K562 (cell line): ENCODE results near the gene ABCA7. TPM values are rescaled to one million over a fixed set of nuclear protein-coding genes. Genes with fewer than 3 reads are reported as not detected.

ENCODE experiments used
- ATAC-seq: fragments of 200-7000 bp; cut with Tn5 transposase; 3 replicates; pipeline ENCODE4 v1.9.1; 2020; ENCODE audit warnings: moderate library complexity
- BruUV-seq: library from RNA; stranded (reverse); fragments of 400-500 nt; replicated peaks from 2 replicates; lab custom pipeline; 2021; lab: Mats Ljungman, UMichigan
- CTCF ChIA-PET: fragments of 300-600 bp; formaldehyde crosslinking; extraction: SDS; loops from one replicate; lab custom pipeline; 2021; ENCODE audit warnings: low intra/inter-chr PET ratio; lab: Yijun Ruan, JAX
- POLR2A ChIA-PET: fragments of 300-600, 350-650 bp; sonication (Branson Sonifier 250); formaldehyde crosslinking; extraction: SDS; loops from one replicate; lab custom pipeline; 2021; ENCODE audit warnings: antibody characterized with exemption, inconsistent platforms; lab: Yijun Ruan, JAX
- DNase-seq, 4 experiments: peaks; one replicate each; pipeline versions ENCODE4 v3.0.0 to v3.0.0-alpha.2; 2011 to 2018; ENCODE audit warnings: low spot score in 3 of 4, mixed read lengths in 3 of 4; ENCODE audit errors: extremely low read depth in 1 of 4
- FAIRE-seq: peaks from 2 replicates; lab custom pipeline; 2011; peaks lifted over from hg19 to GRCh38; lab: Jason Lieb, UNC
- H2AFZ ChIP-seq: 2 replicates; pipeline ENCODE4 v1.6.0; 2011; ENCODE audit warnings: low read depth, low read length, control low read depth, inconsistent platforms
- H3K27ac ChIP-seq: fragments of 200-600 bp; 3 replicates; pipeline ENCODE4 v1.8.0; 2011; ENCODE audit warnings: low read depth, mild to moderate bottlenecking, control low read depth, inconsistent platforms, low read length, moderate library complexity, mixed read lengths; ENCODE audit errors: extremely low read depth
- H3K27me3 ChIP-seq, 2 experiments: fragments of 300-600 bp in 1 of 2; 2 replicates in 1 of 2; 3 replicates in 1 of 2; pipeline versions ENCODE4 v1.6.0 to v1.8.0; 2011; ENCODE audit warnings: inconsistent platforms in 2 of 2, low read length in 2 of 2, mild to moderate bottlenecking in 1 of 2, mixed read lengths in 1 of 2, moderate library complexity in 1 of 2; ENCODE audit not compliant: control insufficient read depth in 2 of 2, insufficient read depth in 2 of 2
- H3K36me3 ChIP-seq: fragments of 300-600 bp; 3 replicates; pipeline ENCODE4 v1.8.0; 2011; ENCODE audit warnings: mild to moderate bottlenecking, low read length, inconsistent platforms; ENCODE audit not compliant: control insufficient read depth, insufficient read depth
- H3K4me1 ChIP-seq, 2 experiments: fragments of 200-600 bp in 1 of 2; replicated peaks in 1 of 2; 2 replicates in 1 of 2; 3 replicates in 1 of 2; pipeline versions ENCODE4 v1.5.1 to v1.8.0; 2011; ENCODE audit warnings: inconsistent platforms in 2 of 2, low read length in 2 of 2, mild to moderate bottlenecking in 1 of 2, mixed read lengths in 1 of 2, moderate library complexity in 1 of 2; ENCODE audit not compliant: control insufficient read depth in 2 of 2, insufficient read depth in 2 of 2
- H3K4me2 ChIP-seq: 2 replicates; pipeline ENCODE4 v1.6.1; 2011; ENCODE audit warnings: low read length, control low read depth, inconsistent platforms, mixed read lengths; ENCODE audit not compliant: insufficient read depth
- H3K4me3 ChIP-seq: fragments of 200-600 bp; sonication (generic), shearing (Covaris generic); 2 replicates; pipeline ENCODE4 v1.5.1; 2016; ENCODE audit warnings: control low read depth, inconsistent platforms
- H3K79me2 ChIP-seq: fragments of 200-600 bp; 3 replicates; pipeline ENCODE4 v1.8.0; 2011; ENCODE audit warnings: low read length, inconsistent platforms; ENCODE audit not compliant: control insufficient read depth, insufficient read depth
- H3K9ac ChIP-seq, 2 experiments: 2 replicates each; pipeline versions ENCODE4 v1.6.0 to v1.6.1; 2011; ENCODE audit warnings: low read depth in 2 of 2, low read length in 2 of 2, control low read depth in 1 of 2, inconsistent platforms in 1 of 2, mild to moderate bottlenecking in 1 of 2, mixed read lengths in 1 of 2; ENCODE audit not compliant: insufficient read depth in 1 of 2
- H3K9me1 ChIP-seq: one replicate; pipeline ENCODE4 v1.6.0; 2011; ENCODE audit warnings: inconsistent platforms, mild to moderate bottlenecking, low read length, moderate library complexity; ENCODE audit not compliant: control insufficient read depth, insufficient read depth
- H3K9me3 ChIP-seq: replicated peaks from 2 replicates; pipeline ENCODE4 v1.5.1; 2011; ENCODE audit warnings: low read depth, low read length, inconsistent platforms; ENCODE audit not compliant: control insufficient read depth, insufficient read depth
- H4K20me1 ChIP-seq: replicated peaks from 2 replicates; pipeline ENCODE4 v1.6.1; 2011; ENCODE audit warnings: low read length, inconsistent platforms, mixed read lengths; ENCODE audit not compliant: control insufficient read depth, insufficient read depth
- ATF4 ChIP-seq: fragments of 450-650 bp; formaldehyde crosslinking; IDR thresholded peaks from 2 replicates; pipeline ENCODE4 v1.4.0; 2022; ENCODE audit warnings: mild to moderate bottlenecking, moderate library complexity
- BCOR ChIP-seq: fragments of 450-650 bp; IDR thresholded peaks from 2 replicates; pipeline ENCODE4 v1.6.1; 2016
- BRD9 ChIP-seq: fragments of 450-650 bp; IDR thresholded peaks from 2 replicates; pipeline ENCODE4 v1.6.1; 2018; ENCODE audit warnings: low read depth; ENCODE audit not compliant: partially characterized antibody
- CHD4 ChIP-seq: fragments of 200-600 bp; sonication (generic); IDR thresholded peaks from 3 replicates; pipeline ENCODE4 v1.6.1; 2012; ENCODE audit warnings: low read depth, mild to moderate bottlenecking, mixed read lengths, low read length, inconsistent platforms; ENCODE audit not compliant: insufficient read depth, insufficient replicate concordance, poor library complexity, severe bottlenecking
- FOXP4 ChIP-seq: sonication (generic); formaldehyde crosslinking; IDR thresholded peaks from 2 replicates; pipeline ENCODE4 v1.8.0; 2022; ENCODE audit warnings: mild to moderate bottlenecking, missing genetic modification reagents, borderline replicate concordance
- HNRNPUL1 ChIP-seq: fragments of 200-400 bp; formaldehyde crosslinking; IDR thresholded peaks from 2 replicates; pipeline ENCODE4 v1.6.1; 2017; ENCODE audit warnings: low read length
- KDM1A ChIP-seq, 2 experiments: fragments of 450-650 bp; IDR thresholded peaks; 2 replicates each; pipeline ENCODE4 v1.6.1; 2016; ENCODE audit warnings: mild to moderate bottlenecking in 2 of 2
- MECOM ChIP-seq: fragments of 250-450 bp; sonication (Bioruptor Pico); IDR thresholded peaks from 2 replicates; pipeline ENCODE4 v1.8.0; 2022; ENCODE audit warnings: inconsistent platforms
- NBN ChIP-seq: fragments of 450-650 bp; IDR thresholded peaks from 2 replicates; pipeline ENCODE4 v1.6.1; 2016; ENCODE audit warnings: low read depth, mild to moderate bottlenecking
- NRF1 ChIP-seq, 2 experiments: fragments of 450-650 bp; IDR thresholded peaks in 1 of 2; conservative IDR thresholded peaks in 1 of 2; 2 replicates each; pipeline ENCODE4 v1.6.1; 2014; ENCODE audit warnings: mild to moderate bottlenecking in 2 of 2
- NUFIP1 ChIP-seq: fragments of 450-650 bp; IDR thresholded peaks from 2 replicates; pipeline ENCODE4 v1.6.1; 2018; ENCODE audit not compliant: partially characterized antibody
- PTRF ChIP-seq: fragments of 450-650 bp; IDR thresholded peaks from 2 replicates; pipeline ENCODE4 v1.6.1; 2016; ENCODE audit warnings: mild to moderate bottlenecking, missing genetic modification characterization, missing compliant biosample characterization
- SMAD3 ChIP-seq: fragments of 450-650 bp; formaldehyde crosslinking; conservative IDR thresholded peaks from 2 replicates; pipeline ENCODE4 v1.4.0; 2020; ENCODE audit warnings: mild to moderate bottlenecking
- SMARCC2 ChIP-seq: fragments of 450-650 bp; IDR thresholded peaks from 2 replicates; pipeline ENCODE4 v1.6.1; 2017; ENCODE audit warnings: antibody characterized with exemption, moderate library complexity, mild to moderate bottlenecking, low read depth
- SP1 ChIP-seq: sonication (generic); formaldehyde crosslinking; IDR thresholded peaks from 2 replicates; pipeline ENCODE4 v1.8.1; 2022; ENCODE audit warnings: mild to moderate bottlenecking, missing genetic modification reagents
- SRF ChIP-seq, 2 experiments: fragments of 250-450, 450-650 bp in 1 of 2; sonication (Bioruptor Pico) in 1 of 2; sonication (generic) in 1 of 2; formaldehyde crosslinking; IDR thresholded peaks; 2 replicates each; pipeline versions ENCODE4 v1.5.0 to v1.5.1; 2020 to 2022; ENCODE audit warnings: mild to moderate bottlenecking in 1 of 2, missing genetic modification reagents in 1 of 2
- TFAP4 ChIP-seq: sonication (generic); formaldehyde crosslinking; IDR thresholded peaks from 2 replicates; pipeline ENCODE4 v1.8.0; 2022; ENCODE audit warnings: missing genetic modification reagents, mild to moderate bottlenecking, moderate library complexity, borderline replicate concordance
- ZNF384 ChIP-seq: IDR thresholded peaks from 2 replicates; pipeline ENCODE4 v1.6.1; 2012; ENCODE audit warnings: low read depth, low read length, improper control_type of control experiment
- ZSCAN32 ChIP-seq: fragments of 450-650 bp; formaldehyde crosslinking; IDR thresholded peaks from 2 replicates; pipeline ENCODE4 v1.4.0; 2020; ENCODE audit warnings: mild to moderate bottlenecking, moderate library complexity
- WGBS: fragments of 100-300 bp; shearing (Covaris generic); methylation state at CpG from one replicate; pipeline ENCODE4 v1.1.6; 2016; ENCODE audit warnings: low coverage, mixed read lengths; ENCODE audit not compliant: insufficient coverage; ENCODE audit errors: missing lambda C conversion rate; 5-methylcytosine and 5-hydroxymethylcytosine counted together
- in situ Hi-C: fragments of 300-500 bp; cut with MboI; formaldehyde crosslinking; loops from 4 replicates; pipeline ENCODE4 v1.15.0; 2018; ENCODE audit warnings: inconsistent platforms, mixed read lengths
- intact Hi-C: fragments of 100-400 bp; cut with micrococcal nuclease; formaldehyde crosslinking; loops from 2 replicates; pipeline ENCODE4 v1.14.2; 2022
- polyA plus RNA-seq, 8 experiments: library from polyadenylated mRNA; depleted of rRNA in 4 of 8; stranded (reverse) in 5 of 8; unstranded in 3 of 8; fragments of >200 nt; fragmentation: Nextera tagmentation in 2 of 8; fragmentation: Illumina TruSeq in 1 of 8; extraction: Ambion mirVana in 2 of 8; extraction: Trizol in 1 of 8; gene quantifications; 2 replicates each; pipeline versions ENCODE4 v1.2.1 to v1.2.3, GENCODE V29; 2011 to 2014; ENCODE audit warnings: inconsistent platforms in 1 of 8, missing spikeins in 1 of 8
- total RNA-seq, 7 experiments: library from RNA; depleted of rRNA in 6 of 7; stranded (reverse); fragments of >200 nt in 6 of 7; fragmentation: Illumina TruSeq in 2 of 7; extraction: Trizol in 2 of 7; gene quantifications; 2 replicates each; pipeline versions ENCODE4 v1.2.1 to v1.2.3, GENCODE V29; 2011 to 2021; ENCODE audit warnings: low replicate concordance in 1 of 7

ABCA7 gene
- total and polyA plus RNA-seq, 9 of the 15 experiments (the other 6 are each of a cell fraction or from before 2014, with no cell fraction given): 2.3 to 96.1 (median 31.2) TPM

GRCh38 chr19:1026783-1027649 is 12.9 kb upstream of the ABCA7 start:
- Histone ChIP-seq H3K9ac (peak overlapping the region; percentile 87 to 93), H3K79me2 (peaks cover 43% of the 10 kb centered on the region), H2AFZ (peak overlapping the region; percentile 46), H3K36me3 (peaks cover 14% of the 10 kb centered on the region; the same call in 1 of the 3 replicates), H3K27me3 (no peaks in the 10 kb centered on the region), H3K9me3 (no peaks in the 10 kb centered on the region), H3K4me3 (peak overlapping the region; percentile 87), H3K4me2 (peak overlapping the region; percentile 77), H3K9me1 (no peaks in the 10 kb centered on the region), H3K27ac (peak overlapping the region; percentile 98), H4K20me1 (no peaks in the 10 kb centered on the region), H3K4me1 (peaks cover 22 to 68% of the 10 kb centered on the region in 2 experiments)
- ChIA-PET CTCF (no interaction called here), POLR2A (interaction anchor here (0.5 to 8.5 kb wide), 17 partner anchors 10 to 1236 kb away, joined by 3 to 176 read pairs (median 4); partner anchors contain the start of gene ABCA7)
- peak in 1 of 4 experiments; percentile 59 for DNase-seq
- intact Hi-C loops (no loop called here), in situ Hi-C loops (no loop called here)
- 2% methylated on average over 28 of the region's 36 CpGs for WGBS
- TSS peak; percentile 83 for BruUV-seq
- ATAC-seq: peak; percentile 14
- FAIRE-seq: peak; percentile 61
- no peak for TF ChIP-seq HNRNPUL1
- TF ChIP-seq TFAP4 (CRISPR knock-in tag): peak; percentile 12; the same call in 1 of the 2 replicates
- TF ChIP-seq BRD9: peak; percentile 16
- no peak for TF ChIP-seq NBN
- peak; percentile 52; the same call in 1 of the 2 replicates for TF ChIP-seq FOXP4 (CRISPR knock-in tag)
- peak; percentile 6; the same call in 1 of the 2 replicates for TF ChIP-seq SP1 (CRISPR knock-in tag)
- no peak; a peak in 1 of 4 replicates for TF ChIP-seq NRF1 (conservative IDR thresholded peaks at IDR 0.05 in 1 of 2, IDR thresholded peaks at IDR 0.05 in 1 of 2)
- no peak for TF ChIP-seq CHD4
- no peak for TF ChIP-seq NUFIP1
- peak; percentile 44 to 80 for TF ChIP-seq KDM1A (IDR thresholded peaks at IDR 0.05)
- no peak for TF ChIP-seq SMARCC2
- no peak for TF ChIP-seq ZNF384
- TF ChIP-seq ATF4 (CRISPR knock-in tag): no peak
- TF ChIP-seq PTRF (tag): no peak
- TF ChIP-seq SRF (CRISPR knock-in tag; IDR thresholded peaks at IDR 0.05): no peak
- TF ChIP-seq BCOR: peak; percentile 85
- no peak for TF ChIP-seq MECOM (CRISPR knock-in tag)
- TF ChIP-seq ZSCAN32 (CRISPR knock-in tag): no peak
- no peak for TF ChIP-seq SMAD3 (CRISPR knock-in tag)
